Colonic mucosa (tissue), 4 donors: ENCODE data around the gene HOXC10. TPM values are rescaled to one million over a fixed set of nuclear protein-coding genes. Genes with fewer than 3 reads are reported as not detected.

ENCODE experiments used
- DNase-seq: peaks from one replicate; pipeline ENCODE4 v3.0.0-alpha.2; 2020
- H3K27ac ChIP-seq: fragments of 200-600 bp; one replicate; pipeline ENCODE4 v1.8.0; 2021
- H3K27me3 ChIP-seq: fragments of 200-600 bp; one replicate; pipeline ENCODE4 v1.8.0; 2021
- H3K36me3 ChIP-seq: fragments of 200-600 bp; one replicate; pipeline ENCODE4 v1.8.0; 2021
- H3K4me1 ChIP-seq: fragments of 200-600 bp; one replicate; pipeline ENCODE4 v1.8.0; 2021; ENCODE audit warnings: mild to moderate bottlenecking
- H3K4me3 ChIP-seq: fragments of 200-600 bp; one replicate; pipeline ENCODE4 v1.8.0; 2021
- H3K9ac ChIP-seq, 2 donors: one replicate each; pipeline ENCODE4 v1.7.0; 2013; ENCODE audit warnings: control low read depth in 2 of 2, low read depth in 2 of 2, low read length in 2 of 2
- H3K9me3 ChIP-seq: fragments of 200-600 bp; one replicate; pipeline ENCODE4 v1.8.0; 2021
- CTCF ChIP-seq: fragments of 200-600 bp; IDR thresholded peaks from one replicate; pipeline ENCODE4 v1.8.0; 2022; ENCODE audit warnings: antibody characterized with exemption, mild to moderate bottlenecking
- intact Hi-C: fragments of 100-400 bp; cut with DNase I; formaldehyde crosslinking; loops from one replicate; pipeline ENCODE4 v1.14.1; 2022
- total RNA-seq, 2 donors: library from RNA; stranded (reverse); fragmentation: NEBNext Ultra II Directional in 1 of 2; extraction: Animal tissue kit (Norgen Biotek cat#: 25700) in 1 of 2; gene quantifications; one replicate each; pipeline ENCODE4 v1.2.1, GENCODE V29; 2021
- donor health status: healthy.
- donor health status: DM: no; HTN: no; CAD: no.
- donor health status: DM: no; HTN: no; CAD: no.

The HOXC10 gene
- total RNA-seq, 2 donors from 2014 or later = not detected

GRCh38 chr12:53992377-53992889 is 7.5 kb downstream of the HOXC10 start:
- H3K27me3 ChIP-seq = peaks cover 99% of the 10 kb centered on the region
- DNase-seq = no peak
- no peak overlapping the region for H3K4me3 ChIP-seq
- H3K4me1 ChIP-seq = peaks cover 9% of the 10 kb centered on the region
- H3K27ac ChIP-seq = no peak overlapping the region
- H3K9ac ChIP-seq = no peak overlapping the region
- no peaks in the 10 kb centered on the region for H3K36me3 ChIP-seq
- no peaks in the 10 kb centered on the region for H3K9me3 ChIP-seq
- no peak for TF ChIP-seq CTCF
- intact Hi-C loops = no loop called here

GRCh38 chr12:53993162-53994008 is 8.4 kb downstream of the HOXC10 start:
- DNase-seq = no peak

GRCh38 chr12:53994009-53994263 is 9.0 kb downstream of the HOXC10 start:
- H3K27me3 ChIP-seq = peaks cover 100% of the 10 kb centered on the region
- H3K9me3 ChIP-seq = no peaks in the 10 kb centered on the region
- H3K36me3 ChIP-seq = no peaks in the 10 kb centered on the region
- H3K4me3 ChIP-seq = no peak overlapping the region
- H3K4me1 ChIP-seq = peaks cover 9% of the 10 kb centered on the region
- intact Hi-C loops = no loop called here
- TF ChIP-seq CTCF = no peak
- DNase-seq = no peak
- no peak overlapping the region for H3K27ac ChIP-seq
- no peak overlapping the region for H3K9ac ChIP-seq

More at GRCh38 chr12:53993162-53994008, 8.4 kb downstream of the HOXC10 start:
- intact Hi-C loops = no loop called here
- no peak for TF ChIP-seq CTCF
- no peak overlapping the region for H3K27ac ChIP-seq
- H3K9me3 ChIP-seq = no peaks in the 10 kb centered on the region
- peaks cover 100% of the 10 kb centered on the region for H3K27me3 ChIP-seq
- H3K9ac ChIP-seq = no peak overlapping the region
- H3K36me3 ChIP-seq = no peaks in the 10 kb centered on the region
- peaks cover 9% of the 10 kb centered on the region for H3K4me1 ChIP-seq
- H3K4me3 ChIP-seq = no peak overlapping the region

GRCh38 chr12:53994264-53995001 is 9.5 kb downstream of the HOXC10 start:
- intact Hi-C loops = no loop called here
- H3K9me3 ChIP-seq = no peaks in the 10 kb centered on the region
- no peak overlapping the region for H3K4me3 ChIP-seq
- peaks cover 100% of the 10 kb centered on the region for H3K27me3 ChIP-seq
- H3K27ac ChIP-seq = no peak overlapping the region
- no peak for TF ChIP-seq CTCF
- H3K9ac ChIP-seq = no peak overlapping the region
- peaks cover 9% of the 10 kb centered on the region for H3K4me1 ChIP-seq
- H3K36me3 ChIP-seq = no peaks in the 10 kb centered on the region
- no peak for DNase-seq

GRCh38 chr12:53995002-53995377 is 10.0 kb downstream of the HOXC10 start:
- no peak for DNase-seq
- Histone ChIP-seq H3K4me3 (no peak overlapping the region), H3K27ac (no peak overlapping the region), H3K4me1 (peaks cover 9% of the 10 kb centered on the region), H3K27me3 (peaks cover 100% of the 10 kb centered on the region), H3K9me3 (no peaks in the 10 kb centered on the region), H3K9ac (no peak overlapping the region), H3K36me3 (no peaks in the 10 kb centered on the region)
- intact Hi-C loops = no loop called here
- no peak for TF ChIP-seq CTCF
